Measurements from ENCODE around the gene ILF2.

ILF2 gene

DNA sequence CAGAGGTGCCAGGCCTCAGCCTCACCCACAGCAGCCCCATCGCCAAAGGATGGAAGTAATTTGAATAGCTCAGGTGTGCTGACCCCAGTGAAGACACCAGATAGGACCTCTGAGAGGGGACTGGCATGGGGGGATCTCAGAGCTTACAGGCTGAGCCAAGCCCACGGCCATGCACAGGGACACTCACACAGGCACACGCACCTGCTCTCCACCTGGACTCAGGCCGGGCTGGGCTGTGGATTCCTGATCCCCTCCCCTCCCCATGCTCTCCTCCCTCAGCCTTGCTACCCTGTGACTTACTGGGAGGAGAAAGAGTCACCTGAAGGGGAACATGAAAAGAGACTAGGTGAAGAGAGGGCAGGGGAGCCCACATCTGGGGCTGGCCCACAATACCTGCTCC is 22.7 kb upstream of the ILF2 start:
- H3K9me3 ChIP-seq (replicated peaks; ENCODE audit: low read length): no peaks in the 10 kb centered on the region
- H3K4me2 ChIP-seq (ENCODE audit: low read length): no peak overlapping the region
- no peaks in the 10 kb centered on the region for H3K36me3 ChIP-seq (ENCODE audit: insufficient read depth, low read length)
- no peak overlapping the region for H3K4me3 ChIP-seq (ENCODE audit: low read length)
- peaks cover 34% of the 10 kb centered on the region for H3K27me3 ChIP-seq (ENCODE audit: control insufficient read depth, insufficient read depth, low read length)
- no peak overlapping the region for H3K9ac ChIP-seq (ENCODE audit: low read depth, low read length)
- peaks cover 11% of the 10 kb centered on the region for H3K4me1 ChIP-seq (ENCODE audit: control insufficient read depth, insufficient read depth, low read length)

DNA sequence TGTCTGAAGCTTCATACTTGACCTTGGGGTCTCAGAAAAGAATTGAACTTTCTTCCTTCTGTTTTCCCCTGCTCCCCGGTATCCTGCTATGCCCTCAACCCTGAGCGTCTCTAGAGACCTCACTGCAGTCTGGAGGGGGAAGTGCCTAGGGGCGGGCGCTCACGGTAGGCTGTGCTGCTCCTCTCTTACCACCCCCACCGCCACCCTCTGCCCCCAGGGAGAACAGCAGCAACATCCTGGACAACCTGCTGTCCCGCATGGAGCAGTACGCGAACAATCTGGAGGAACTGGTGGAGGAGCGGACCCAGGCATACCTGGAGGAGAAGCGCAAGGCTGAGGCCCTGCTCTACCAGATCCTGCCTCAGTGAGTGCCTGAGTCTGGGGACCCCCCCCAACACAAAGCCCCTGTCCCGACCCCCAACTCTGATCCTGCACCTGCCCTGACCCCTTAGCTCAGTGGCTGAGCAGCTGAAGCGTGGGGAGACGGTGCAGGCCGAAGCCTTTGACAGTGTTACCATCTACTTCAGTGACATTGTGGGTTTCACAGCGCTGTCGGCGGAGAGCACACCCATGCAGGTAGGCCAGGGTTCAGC is 18.0 kb upstream of the ILF2 start:
- Histone ChIP-seq H3K9me3 (replicated peaks; ENCODE audit: low read length) (no peaks in the 10 kb centered on the region), H3K4me1 (ENCODE audit: control insufficient read depth, insufficient read depth, low read length) (no peaks in the 10 kb centered on the region), H3K4me3 (ENCODE audit: low read length) (no peak overlapping the region), H3K36me3 (ENCODE audit: insufficient read depth, low read length) (no peaks in the 10 kb centered on the region), H3K27me3 (ENCODE audit: control insufficient read depth, insufficient read depth, low read length) (peaks cover 57% of the 10 kb centered on the region), H3K4me2 (ENCODE audit: low read length) (no peak overlapping the region), H3K9ac (ENCODE audit: low read depth, low read length) (no peak overlapping the region)

DNA sequence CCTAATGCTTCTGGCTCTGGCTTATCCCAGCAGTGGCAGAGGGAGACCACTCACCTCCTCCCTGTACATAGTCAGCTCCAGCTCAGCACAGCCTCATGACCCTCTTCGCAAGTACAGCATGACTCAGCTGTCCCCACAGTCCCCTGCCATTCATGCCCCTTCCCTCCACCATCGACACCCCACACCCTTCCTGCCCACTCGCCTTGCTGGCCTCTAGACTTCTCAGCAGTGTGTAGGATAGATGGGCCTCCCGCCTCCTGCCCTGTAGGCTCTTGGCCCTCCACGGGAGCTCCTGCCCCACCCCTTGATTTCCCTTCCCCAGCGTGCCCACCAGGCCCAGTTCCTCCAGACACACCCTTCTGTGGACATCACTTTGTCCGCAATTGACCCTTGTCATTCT is 17.5 kb upstream of the ILF2 start:
- no peak overlapping the region for H3K9ac ChIP-seq (ENCODE audit: low read depth, low read length)
- peaks cover 53% of the 10 kb centered on the region for H3K27me3 ChIP-seq (ENCODE audit: control insufficient read depth, insufficient read depth, low read length)
- H3K4me1 ChIP-seq (ENCODE audit: control insufficient read depth, insufficient read depth, low read length): no peaks in the 10 kb centered on the region
- no peaks in the 10 kb centered on the region for H3K9me3 ChIP-seq (replicated peaks; ENCODE audit: low read length)
- H3K4me2 ChIP-seq (ENCODE audit: low read length): no peak overlapping the region
- H3K36me3 ChIP-seq (ENCODE audit: insufficient read depth, low read length): no peaks in the 10 kb centered on the region
- no peak overlapping the region for H3K4me3 ChIP-seq (ENCODE audit: low read length)

DNA sequence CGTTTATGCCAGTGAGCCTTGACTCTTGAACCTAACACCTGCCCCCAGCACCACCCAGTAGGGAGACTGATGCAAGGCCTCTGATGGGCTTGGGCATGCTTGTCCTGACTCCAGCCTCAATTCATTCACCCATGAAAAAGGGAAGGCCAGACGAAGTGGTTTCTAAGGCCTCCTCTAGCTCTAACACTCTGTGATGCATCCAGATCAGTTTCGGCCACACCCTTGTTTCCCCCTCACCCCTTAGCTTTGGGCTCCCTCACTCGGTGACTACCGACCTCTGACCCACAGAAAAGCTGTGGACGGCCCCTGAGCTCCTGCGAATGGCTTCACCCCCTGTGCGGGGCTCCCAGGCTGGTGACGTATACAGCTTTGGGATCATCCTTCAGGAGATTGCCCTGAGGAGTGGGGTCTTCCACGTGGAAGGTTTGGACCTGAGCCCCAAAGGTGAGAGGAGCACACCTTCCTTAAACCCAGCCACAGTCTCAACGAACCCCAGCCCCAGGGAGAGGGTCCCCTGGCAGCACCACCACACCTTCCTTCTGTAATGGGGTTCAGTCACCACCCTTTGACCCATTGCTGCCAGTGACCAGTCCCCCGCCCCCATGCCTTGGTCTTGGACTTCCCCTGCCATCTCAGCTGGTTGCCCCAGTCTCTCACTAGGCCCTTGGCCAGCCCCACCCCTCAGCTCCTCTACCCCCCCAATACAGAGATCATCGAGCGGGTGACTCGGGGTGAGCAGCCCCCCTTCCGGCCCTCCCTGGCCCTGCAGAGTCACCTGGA is 16.7 kb upstream of the ILF2 start:
- Histone ChIP-seq H3K4me3 (ENCODE audit: low read length) (no peak overlapping the region), H3K4me2 (ENCODE audit: low read length) (no peak overlapping the region), H3K9me3 (replicated peaks; ENCODE audit: low read length) (no peaks in the 10 kb centered on the region), H3K27me3 (ENCODE audit: control insufficient read depth, insufficient read depth, low read length) (peaks cover 53% of the 10 kb centered on the region), H3K36me3 (ENCODE audit: insufficient read depth, low read length) (no peaks in the 10 kb centered on the region), H3K9ac (ENCODE audit: low read depth, low read length) (no peak overlapping the region), H3K4me1 (ENCODE audit: control insufficient read depth, insufficient read depth, low read length) (no peaks in the 10 kb centered on the region)

DNA sequence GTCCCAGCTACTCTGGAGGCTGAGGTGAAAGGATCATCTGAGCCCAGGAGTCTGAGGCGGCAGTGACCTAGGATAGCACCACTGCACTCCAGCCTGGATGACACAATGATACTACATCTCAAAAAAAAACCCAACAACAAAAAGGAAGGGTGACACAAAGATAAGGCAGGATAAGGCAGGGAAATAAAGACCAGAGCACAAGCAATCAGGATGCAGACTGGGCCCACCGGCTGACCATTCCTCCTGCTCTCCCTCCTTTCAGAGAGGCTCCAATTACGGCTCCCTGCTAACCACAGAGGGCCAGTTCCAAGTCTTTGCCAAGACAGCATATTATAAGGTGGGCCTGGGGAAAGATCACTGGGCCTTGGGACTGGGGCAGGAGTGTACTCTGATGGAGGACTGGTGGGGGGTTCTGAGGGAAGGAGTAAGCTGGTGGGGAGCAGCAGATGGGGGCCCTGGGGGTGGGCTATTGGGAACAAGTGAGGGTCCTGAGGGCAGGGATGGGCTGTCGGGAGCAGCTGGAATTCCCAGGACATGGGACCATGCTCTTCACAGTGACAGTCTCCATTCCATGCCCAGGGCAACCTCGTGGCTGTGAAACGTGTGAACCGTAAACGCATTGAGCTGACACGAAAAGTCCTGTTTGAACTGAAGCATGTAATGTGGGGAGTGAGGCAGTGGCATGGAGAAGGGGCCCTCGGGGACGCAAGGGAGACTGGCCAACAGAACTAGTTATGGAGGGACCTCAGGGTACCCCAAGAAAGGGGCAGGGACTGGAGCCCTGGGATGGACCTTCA is 14.9 kb upstream of the ILF2 start:
- Histone ChIP-seq H3K27me3 (ENCODE audit: control insufficient read depth, insufficient read depth, low read length) (peaks cover 56% of the 10 kb centered on the region), H3K4me2 (ENCODE audit: low read length) (no peak overlapping the region), H3K36me3 (ENCODE audit: insufficient read depth, low read length) (no peaks in the 10 kb centered on the region), H3K9ac (ENCODE audit: low read depth, low read length) (no peak overlapping the region), H3K9me3 (replicated peaks; ENCODE audit: low read length) (no peaks in the 10 kb centered on the region), H3K4me1 (ENCODE audit: control insufficient read depth, insufficient read depth, low read length) (no peaks in the 10 kb centered on the region), H3K4me3 (ENCODE audit: low read length) (no peak overlapping the region)

DNA sequence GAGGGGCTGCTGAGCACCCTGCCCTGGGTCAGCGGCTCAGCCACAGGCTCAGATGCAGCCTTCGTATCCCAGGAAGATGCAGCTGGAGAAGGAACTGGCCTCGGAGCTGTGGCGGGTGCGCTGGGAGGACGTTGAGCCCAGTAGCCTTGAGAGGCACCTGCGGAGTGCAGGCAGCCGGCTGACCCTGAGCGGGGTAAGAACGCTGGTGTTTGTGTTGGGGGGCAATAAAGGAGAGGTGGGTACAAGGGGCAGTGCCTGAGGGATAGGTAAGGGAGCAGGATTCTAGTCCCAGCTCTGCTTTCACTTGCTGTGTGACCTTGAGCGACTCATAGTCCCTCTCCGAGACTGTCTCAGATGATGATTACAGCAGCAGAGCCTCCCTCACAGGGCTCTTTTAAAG is 14.1 kb upstream of the ILF2 start:
- H3K4me2 ChIP-seq (ENCODE audit: low read length): no peak overlapping the region
- no peaks in the 10 kb centered on the region for H3K36me3 ChIP-seq (ENCODE audit: insufficient read depth, low read length)
- peaks cover 58% of the 10 kb centered on the region for H3K27me3 ChIP-seq (ENCODE audit: control insufficient read depth, insufficient read depth, low read length)
- H3K9me3 ChIP-seq (replicated peaks; ENCODE audit: low read length): no peaks in the 10 kb centered on the region
- H3K4me3 ChIP-seq (ENCODE audit: low read length): no peak overlapping the region
- no peaks in the 10 kb centered on the region for H3K4me1 ChIP-seq (ENCODE audit: control insufficient read depth, insufficient read depth, low read length)
- H3K9ac ChIP-seq (ENCODE audit: low read depth, low read length): no peak overlapping the region

DNA sequence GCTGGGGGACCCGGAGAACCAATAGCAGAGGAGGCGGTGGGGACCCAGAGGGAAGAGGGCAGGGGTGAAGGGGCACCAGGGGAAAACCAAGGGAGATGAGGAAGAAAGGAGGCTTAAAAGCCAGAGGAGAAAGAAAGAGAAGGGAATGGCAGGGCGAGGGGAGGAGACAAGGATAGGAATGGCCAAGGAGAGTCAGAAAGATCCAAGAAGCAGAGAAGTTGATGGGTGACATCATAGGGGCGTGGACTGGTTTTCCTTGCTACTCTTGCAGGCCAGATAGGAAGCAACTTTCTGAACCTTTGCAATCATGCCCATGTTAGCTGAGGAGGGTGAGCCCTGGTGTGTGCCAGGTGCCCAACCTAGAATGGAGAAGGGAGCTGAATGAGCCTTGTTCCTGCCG is 13.1 kb upstream of the ILF2 start:
- Histone ChIP-seq H3K4me3 (ENCODE audit: low read length) (no peak overlapping the region), H3K27me3 (ENCODE audit: control insufficient read depth, insufficient read depth, low read length) (peaks cover 64% of the 10 kb centered on the region), H3K9ac (ENCODE audit: low read depth, low read length) (no peak overlapping the region), H3K4me1 (ENCODE audit: control insufficient read depth, insufficient read depth, low read length) (peaks cover 8% of the 10 kb centered on the region), H3K9me3 (replicated peaks; ENCODE audit: low read length) (no peaks in the 10 kb centered on the region), H3K36me3 (ENCODE audit: insufficient read depth, low read length) (no peaks in the 10 kb centered on the region), H3K4me2 (ENCODE audit: low read length) (no peak overlapping the region)

DNA sequence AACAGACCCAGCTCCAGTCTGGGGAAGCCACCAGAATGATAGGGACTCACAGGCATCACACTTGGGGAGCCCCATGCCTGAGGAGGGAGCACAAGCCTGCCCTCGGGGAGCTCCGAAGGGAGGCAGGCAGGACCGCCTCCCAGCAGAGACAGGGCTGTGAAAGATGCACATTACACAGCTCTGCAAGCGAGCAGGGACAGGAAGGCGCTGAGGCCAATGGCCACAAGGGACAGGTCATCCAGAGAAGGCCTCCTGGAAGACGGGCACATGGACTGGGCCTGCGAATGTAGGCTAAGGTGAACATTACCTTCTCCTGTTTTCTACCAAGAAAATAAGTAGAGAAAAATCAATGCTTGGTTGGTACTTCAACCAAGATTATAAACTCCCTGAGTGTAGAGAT is 11.9 kb upstream of the ILF2 start:
- Histone ChIP-seq H3K9me3 (replicated peaks; ENCODE audit: low read length) (no peaks in the 10 kb centered on the region), H3K9ac (ENCODE audit: low read depth, low read length) (no peak overlapping the region), H3K36me3 (ENCODE audit: insufficient read depth, low read length) (no peaks in the 10 kb centered on the region), H3K4me2 (ENCODE audit: low read length) (no peak overlapping the region), H3K4me1 (ENCODE audit: control insufficient read depth, insufficient read depth, low read length) (peaks cover 20% of the 10 kb centered on the region), H3K4me3 (ENCODE audit: low read length) (no peak overlapping the region), H3K27me3 (ENCODE audit: control insufficient read depth, insufficient read depth, low read length) (peaks cover 72% of the 10 kb centered on the region)

DNA sequence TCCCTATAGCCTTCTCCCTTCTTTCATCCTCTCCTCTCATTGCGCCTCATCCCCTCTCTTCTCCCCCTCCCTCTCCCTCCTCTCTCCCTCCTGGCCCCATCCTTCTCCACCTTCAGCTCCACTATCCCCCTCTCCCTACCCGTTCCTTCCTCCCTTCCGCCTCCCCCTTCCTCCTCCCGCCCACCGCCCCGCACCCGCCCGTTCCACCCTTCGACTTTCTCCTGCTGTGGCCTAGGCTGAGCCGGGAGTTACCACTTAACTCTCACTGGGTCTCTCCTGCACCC is 9.3 kb upstream of the ILF2 start:
- no peaks in the 10 kb centered on the region for H3K36me3 ChIP-seq (ENCODE audit: insufficient read depth, low read length)
- peaks cover 50% of the 10 kb centered on the region for H3K27me3 ChIP-seq (ENCODE audit: control insufficient read depth, insufficient read depth, low read length)
- H3K4me2 ChIP-seq (ENCODE audit: low read length): no peak overlapping the region
- no peak overlapping the region for H3K9ac ChIP-seq (ENCODE audit: low read depth, low read length)
- peaks cover 20% of the 10 kb centered on the region for H3K4me1 ChIP-seq (ENCODE audit: control insufficient read depth, insufficient read depth, low read length)
- no peak overlapping the region for H3K4me3 ChIP-seq (ENCODE audit: low read length)
- H3K9me3 ChIP-seq (replicated peaks; ENCODE audit: low read length): no peaks in the 10 kb centered on the region

DNA sequence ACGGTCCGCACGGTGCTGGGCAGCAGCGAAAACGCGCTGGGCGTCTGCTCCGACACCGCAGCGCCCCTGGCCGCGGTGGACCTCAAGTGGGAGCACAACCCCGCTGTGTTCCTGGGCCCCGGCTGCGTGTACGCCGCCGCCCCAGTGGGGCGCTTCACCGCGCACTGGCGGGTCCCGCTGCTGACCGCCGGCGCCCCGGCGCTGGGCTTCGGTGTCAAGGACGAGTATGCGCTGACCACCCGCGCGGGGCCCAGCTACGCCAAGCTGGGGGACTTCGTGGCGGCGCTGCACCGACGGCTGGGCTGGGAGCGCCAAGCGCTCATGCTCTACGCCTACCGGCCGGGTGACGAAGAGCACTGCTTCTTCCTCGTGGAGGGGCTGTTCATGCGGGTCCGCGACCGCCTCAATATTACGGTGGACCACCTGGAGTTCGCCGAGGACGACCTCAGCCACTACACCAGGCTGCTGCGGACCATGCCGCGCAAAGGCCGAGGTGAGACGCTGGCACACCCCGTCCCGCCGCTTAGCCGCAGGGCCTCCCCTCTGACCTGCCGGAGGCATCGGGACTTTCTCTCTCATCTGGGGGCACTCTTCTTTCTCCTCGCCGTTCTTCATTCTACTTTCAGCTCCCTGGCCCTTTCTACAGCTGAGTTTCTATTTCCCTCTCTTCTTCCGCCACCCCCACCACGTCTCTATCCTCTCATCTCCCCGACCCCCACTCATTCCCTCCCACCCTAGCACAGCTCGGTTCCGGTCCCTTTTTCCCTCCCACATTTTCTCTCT is 8.7 kb upstream of the ILF2 start:
- Histone ChIP-seq H3K4me3 (ENCODE audit: low read length) (peak overlapping the region; percentile 60), H3K9ac (ENCODE audit: low read depth, low read length) (no peak overlapping the region), H3K27me3 (ENCODE audit: control insufficient read depth, insufficient read depth, low read length) (peaks cover 50% of the 10 kb centered on the region), H3K36me3 (ENCODE audit: insufficient read depth, low read length) (no peaks in the 10 kb centered on the region), H3K4me2 (ENCODE audit: low read length) (peak overlapping the region; percentile 87), H3K4me1 (ENCODE audit: control insufficient read depth, insufficient read depth, low read length) (peaks cover 20% of the 10 kb centered on the region), H3K9me3 (replicated peaks; ENCODE audit: low read length) (no peaks in the 10 kb centered on the region)

DNA sequence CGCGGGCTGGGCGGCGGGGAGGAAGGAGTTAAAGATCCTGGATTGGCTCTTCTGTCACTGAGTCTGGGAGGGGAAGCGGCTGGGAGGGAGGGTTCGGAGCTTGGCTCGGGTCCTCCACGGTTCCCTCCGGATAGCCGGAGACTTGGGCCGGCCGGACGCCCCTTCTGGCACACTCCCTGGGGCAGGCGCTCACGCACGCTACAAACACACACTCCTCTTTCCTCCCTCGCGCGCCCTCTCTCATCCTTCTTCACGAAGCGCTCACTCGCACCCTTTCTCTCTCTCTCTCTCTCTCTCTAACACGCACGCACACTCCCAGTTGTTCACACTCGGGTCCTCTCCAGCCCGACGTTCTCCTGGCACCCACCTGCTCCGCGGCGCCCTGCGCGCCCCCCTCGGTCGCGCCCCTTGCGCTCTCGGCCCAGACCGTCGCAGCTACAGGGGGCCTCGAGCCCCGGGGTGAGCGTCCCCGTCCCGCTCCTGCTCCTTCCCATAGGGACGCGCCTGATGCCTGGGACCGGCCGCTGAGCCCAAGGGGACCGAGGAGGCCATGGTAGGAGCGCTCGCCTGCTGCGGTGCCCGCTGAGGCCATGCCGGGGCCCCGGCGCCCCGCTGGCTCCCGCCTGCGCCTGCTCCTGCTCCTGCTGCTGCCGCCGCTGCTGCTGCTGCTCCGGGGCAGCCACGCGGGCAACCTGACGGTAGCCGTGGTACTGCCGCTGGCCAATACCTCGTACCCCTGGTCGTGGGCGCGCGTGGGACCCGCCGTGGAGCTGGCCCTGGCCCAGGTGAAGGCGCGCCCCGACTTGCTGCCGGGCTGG is 7.9 kb upstream of the ILF2 start, which contains the start of gene NPR1:
Gene NPR1, plus strand, starts transcription at position 170 of the 818 bp plus-strand sequence. Its CDS starts 421 bp downstream, at position 591.
- no peak within 1 kb of the TSS for H3K9ac ChIP-seq (ENCODE audit: low read depth, low read length)
- H3K36me3 ChIP-seq (ENCODE audit: insufficient read depth, low read length): no peaks in the 10 kb centered on the region
- H3K4me3 ChIP-seq (ENCODE audit: low read length): peak within 1 kb of the TSS; percentile 60
- H3K4me2 ChIP-seq (ENCODE audit: low read length): peak within 1 kb of the TSS; percentile 87
- H3K9me3 ChIP-seq (replicated peaks; ENCODE audit: low read length): no peaks in the 10 kb centered on the region
- peaks cover 20% of the 10 kb centered on the region for H3K4me1 ChIP-seq (ENCODE audit: control insufficient read depth, insufficient read depth, low read length)
- H3K27me3 ChIP-seq (ENCODE audit: control insufficient read depth, insufficient read depth, low read length): peaks cover 50% of the 10 kb centered on the region

Measured in skeletal muscle satellite cell (primary cell).